Renal pelvis (tissue), 3 donors: ENCODE measurements around the gene PRKCZ. TPM values are rescaled to one million over a fixed set of nuclear protein-coding genes. Genes with fewer than 3 reads are reported as not detected.

Experiments
- polyA plus RNA-seq, 3 donors: library from polyadenylated mRNA; unstranded; fragments of 120-200 nt; gene quantifications; one replicate each; pipeline ENCODE4 v1.2.1, GENCODE V29; 2013; ENCODE audit not compliant: insufficient read length in 3 of 3

Gene PRKCZ
- polyA plus RNA-seq, 3 donors = 33.2 to 37.7 (median 34.5) TPM

Other genes starting within 250 kb of the PRKCZ start
- 100 to 1,000 TPM; 250 to 287 (median 267) TPM for gene GNB1, start 159.3 kb upstream of the PRKCZ start, polyA plus RNA-seq
- 1 to 10 TPM in 1 of 3 donors, under 1 TPM in 2; 0.56 to 1.1 (median 0.71) TPM for gene CALML6, start 135.2 kb upstream of the PRKCZ start, polyA plus RNA-seq
- gene TMEM52, start 131.1 kb upstream of the PRKCZ start, polyA plus RNA-seq = 1 to 10 TPM; 1.5 to 2.2 (median 1.8) TPM
- gene CFAP74, start 46.6 kb upstream of the PRKCZ start, polyA plus RNA-seq = 1 to 10 TPM in 1 of 3 donors, under 1 TPM in 2; 0.24 to 1.3 (median 0.53) TPM
- 1 to 10 TPM; 1.1 to 2.1 (median 1.4) TPM for gene GABRD, start 31.1 kb upstream of the PRKCZ start, polyA plus RNA-seq
- 10 to 100 TPM; 41.5 to 63.2 (median 58.1) TPM for gene FAAP20, start 144.4 kb downstream of the PRKCZ start, polyA plus RNA-seq
- gene SKI, start 177.9 kb downstream of the PRKCZ start, polyA plus RNA-seq = 10 to 100 TPM; 57.2 to 59.0 (median 57.4) TPM